Activated naive CD4-positive, alpha-beta T cell treated with Interleukin-2 at 50 U/mL for 16 hours (primary cell): ENCODE data around the gene HBB.

Experiments used
- DNase-seq: peaks from one replicate; pipeline ENCODE4 v3.0.0-alpha.2; 2020

HBB gene

GRCh38 chr11:5224538-5225479 is 2.1 kb downstream of the HBB start:
- no peak for DNase-seq

DNA sequence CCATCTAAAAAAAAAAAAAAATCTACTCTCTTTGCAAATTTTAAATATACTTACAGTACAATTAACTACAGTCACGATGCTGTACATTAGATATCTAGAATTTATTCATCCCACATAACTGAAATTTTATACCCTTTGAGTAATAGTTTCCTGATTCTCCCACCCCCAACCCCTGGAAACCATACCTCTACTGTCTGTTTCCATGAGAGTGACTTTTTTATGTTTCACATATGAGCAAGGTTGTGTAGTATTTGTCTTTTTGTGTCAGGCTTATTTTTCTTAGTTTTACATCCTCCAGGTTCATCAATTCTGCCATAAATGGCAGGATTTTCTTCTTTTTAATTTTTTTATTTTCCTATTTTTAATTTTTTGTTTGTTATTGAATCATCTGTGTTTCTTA is 3.2 kb downstream of the HBB start:
- DNase-seq: no peak

DNA sequence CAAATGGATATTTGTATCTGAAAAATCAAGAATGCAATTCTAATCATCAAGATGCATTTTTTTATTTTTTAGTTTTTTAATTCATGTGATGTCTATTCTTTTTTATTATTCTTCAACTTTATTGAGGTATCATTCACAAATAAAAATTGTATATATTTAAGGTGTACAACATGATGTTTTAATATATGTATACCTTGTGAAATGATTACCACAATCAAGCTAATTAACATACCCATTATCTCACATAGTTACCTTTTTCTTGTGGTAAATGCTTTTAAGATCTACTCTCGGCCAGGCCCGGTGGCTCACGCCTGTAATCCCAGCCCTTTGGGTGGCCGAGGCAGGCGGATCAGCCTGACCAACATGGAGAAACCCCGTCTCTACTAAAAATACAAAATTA is 3.7 kb downstream of the HBB start:
- no peak for DNase-seq

GRCh38 chr11:5210376-5210885 is 16.4 kb downstream of the HBB start:
- no peak for DNase-seq

DNA sequence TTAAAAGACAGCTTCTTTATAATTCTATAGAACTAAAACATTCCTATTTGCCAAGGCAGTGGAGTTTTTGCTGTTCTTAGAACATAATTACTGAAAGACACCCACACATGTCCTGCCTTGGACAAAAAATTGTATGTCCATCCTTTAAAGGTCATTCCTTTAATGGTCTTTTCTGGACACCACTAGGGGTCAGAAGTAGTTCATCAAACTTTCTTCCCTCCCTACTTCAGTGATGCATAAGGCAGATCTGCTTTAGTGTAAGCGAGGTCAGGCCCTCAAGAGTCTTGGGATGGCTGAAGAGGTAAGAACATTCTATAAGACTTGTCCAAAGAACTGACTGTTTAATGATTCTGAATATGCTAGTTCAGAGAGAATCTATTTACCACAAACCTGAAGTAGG is 22.1 kb downstream of the HBB start:
- DNase-seq: no peak

DNA sequence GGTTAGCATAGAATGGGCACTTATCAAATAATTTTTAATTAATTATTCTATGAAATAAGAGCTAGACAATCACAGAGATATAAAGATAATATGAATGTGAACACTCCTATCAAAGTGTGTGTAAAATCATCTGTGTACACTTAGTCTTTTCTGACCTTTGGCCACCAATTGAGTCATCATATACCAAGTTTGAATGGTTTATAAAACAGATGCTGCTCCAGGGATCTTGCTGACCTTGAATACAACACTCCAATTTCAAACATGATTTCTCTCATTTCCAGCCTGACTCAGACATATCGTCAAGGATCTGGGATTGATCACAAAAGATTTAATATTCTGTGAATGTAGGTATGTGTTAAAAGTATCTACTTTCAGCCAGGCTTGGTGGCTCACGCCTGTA is 23.5 kb downstream of the HBB start:
- no peak for DNase-seq

GRCh38 chr11:5200582-5200981 is 26.3 kb downstream of the HBB start, which contains the start of gene OR51V1:
TSS of gene OR51V1 (minus strand) at chr11:5200682. CDS start at chr11:5200682, 0 bp downstream.
- DNase-seq: no peak

- DNase-seq: no peak
Measured at GRCh38 chr11:5198285-5198684, 28.6 kb downstream of the HBB start.

- no peak for DNase-seq
Measured at GRCh38 chr11:5197536-5197935, 29.3 kb downstream of the HBB start.

- DNase-seq: no peak
Measured at GRCh38 chr11:5196731-5197130, 30.1 kb downstream of the HBB start.

GRCh38 chr11:5196067-5196466 is 30.8 kb downstream of the HBB start:
- no peak for DNase-seq

GRCh38 chr11:5192738-5193137 is 34.1 kb downstream of the HBB start:
- no peak for DNase-seq

- DNase-seq: no peak
Measured at GRCh38 chr11:5188201-5188600, 38.7 kb downstream of the HBB start.

DNA sequence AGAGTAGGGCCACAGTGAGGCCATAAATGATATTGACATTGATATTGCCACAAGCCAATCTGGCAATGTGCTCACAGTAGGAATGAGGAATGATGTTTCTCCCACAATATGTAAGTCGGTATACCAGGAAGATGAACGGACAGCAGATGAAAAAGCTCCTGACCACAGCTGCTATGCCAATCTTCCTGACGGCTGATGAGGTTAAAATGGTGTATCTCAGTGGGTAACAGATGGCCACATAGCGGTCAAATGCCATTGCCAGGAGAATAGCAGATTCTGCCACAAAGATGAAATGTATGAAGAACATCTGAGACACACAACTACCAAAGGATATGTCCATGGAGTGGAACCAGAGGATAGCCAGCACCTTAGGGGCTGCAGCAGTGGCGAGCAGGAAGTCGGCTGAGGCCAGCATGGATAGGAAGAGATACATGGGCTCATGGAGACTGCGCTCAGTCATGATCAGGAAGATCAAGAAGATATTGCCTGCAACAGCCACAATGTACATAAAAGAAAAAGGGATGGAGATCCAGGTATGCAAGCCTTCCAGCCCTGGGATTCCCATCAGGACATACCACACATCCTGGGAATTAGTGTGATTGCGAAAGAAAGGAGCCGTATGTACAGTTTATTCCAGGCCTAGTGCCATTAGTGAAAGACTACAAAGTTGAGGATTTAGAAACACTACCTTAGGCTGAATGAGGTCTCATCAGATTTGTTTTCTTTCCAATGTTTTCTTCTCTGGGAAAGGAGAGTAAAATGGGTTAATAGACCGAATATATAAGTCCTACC is 48.6 kb downstream of the HBB start:
- DNase-seq: no peak
